ENCODE data around the gene ARHGAP4.

Gene ARHGAP4

DNA sequence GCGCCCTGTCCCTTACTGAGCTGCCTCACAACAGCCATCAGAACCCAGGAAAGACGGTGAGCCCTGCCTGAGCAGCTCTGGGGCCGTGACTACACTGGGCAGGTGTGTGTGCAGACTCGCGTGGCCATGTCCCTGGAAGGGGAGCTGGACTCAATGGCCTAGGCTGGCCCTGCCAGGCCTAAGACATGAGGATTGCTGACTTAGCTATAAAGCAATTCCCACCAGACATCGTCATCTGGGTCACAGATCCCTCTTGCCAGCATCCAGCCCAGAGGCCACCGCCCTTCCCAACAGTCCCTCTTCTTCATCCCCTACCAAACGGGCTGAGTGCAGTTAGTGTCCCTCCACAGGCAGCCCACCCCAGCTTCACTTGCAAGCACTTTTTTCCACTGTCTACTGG lies 5.1 kb upstream of the ARHGAP4 start:
- Histone ChIP-seq H3K9ac (ENCODE audit: low read depth, low read length) (no peak overlapping the region), H3K27ac (ENCODE audit: low read depth, low read length) (no peak overlapping the region)

DNA sequence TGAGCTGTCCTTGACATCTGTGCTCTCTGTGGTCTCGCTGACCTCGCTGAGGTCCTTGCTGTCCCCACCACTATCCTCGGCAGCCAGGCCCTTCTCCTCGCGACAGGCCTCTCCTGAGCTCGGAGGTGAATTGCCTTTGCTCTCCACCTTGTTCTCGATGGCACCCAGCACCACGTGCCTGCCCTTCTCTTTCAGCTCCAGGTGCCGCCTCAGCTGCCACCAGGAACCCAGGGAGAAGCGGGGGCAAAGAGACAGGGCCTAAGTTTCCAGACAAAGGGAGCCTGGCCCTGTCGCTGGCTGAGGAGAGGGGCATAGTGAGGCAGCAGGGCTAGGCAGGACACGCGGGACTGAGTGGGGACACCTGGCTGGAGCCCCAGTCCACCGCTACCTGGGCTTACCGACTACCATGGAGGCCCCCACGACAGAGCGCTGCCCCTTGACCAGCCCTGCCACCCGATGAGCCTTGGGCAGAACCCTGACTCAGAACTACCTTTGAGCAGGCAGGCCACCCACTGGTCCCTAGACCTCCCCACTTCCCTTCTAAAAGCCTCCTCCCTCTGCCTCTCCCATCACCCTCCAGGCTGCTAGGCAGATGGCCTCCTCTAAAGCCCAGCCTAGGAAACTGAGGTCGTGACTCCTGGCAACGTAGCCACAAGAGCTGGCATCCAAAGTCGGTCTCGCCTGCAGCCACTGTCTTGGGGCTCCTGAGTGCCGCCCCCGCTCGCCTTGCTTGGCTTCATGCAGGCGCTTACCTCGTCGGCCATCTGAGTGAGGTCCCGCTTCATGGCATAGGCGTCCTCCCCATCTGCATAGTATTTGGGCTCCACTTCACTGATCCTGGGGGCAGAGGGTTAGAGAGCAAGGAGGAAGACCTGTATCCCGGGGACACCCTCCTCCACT lies 4.2 kb upstream of the ARHGAP4 start:
- Histone ChIP-seq H3K4me1 (ENCODE audit: control insufficient read depth, insufficient read depth, low read length) (peaks cover 12% of the 10 kb centered on the region), H3K27me3 (ENCODE audit: control insufficient read depth, insufficient read depth, low read length) (no peaks in the 10 kb centered on the region), H3K27ac (ENCODE audit: low read depth, low read length) (no peak overlapping the region), H3K36me3 (ENCODE audit: control insufficient read depth, insufficient read depth, low read length) (peaks cover 25% of the 10 kb centered on the region), H3K9me3 (ENCODE audit: control insufficient read depth, insufficient read depth, low read length) (peaks cover 31% of the 10 kb centered on the region), H3K4me3 (ENCODE audit: low read depth, low read length) (no peak overlapping the region), H3K9ac (ENCODE audit: low read depth, low read length) (no peak overlapping the region)

More for the DNA sequence above, 5.1 kb upstream of the ARHGAP4 start:
- Histone ChIP-seq H3K4me3 (ENCODE audit: low read depth, low read length) (no peak overlapping the region), H3K9me3 (ENCODE audit: control insufficient read depth, insufficient read depth, low read length) (peaks cover 34% of the 10 kb centered on the region), H3K4me1 (ENCODE audit: control insufficient read depth, insufficient read depth, low read length) (peaks cover 9% of the 10 kb centered on the region; the same call in 1 of the 2 replicates), H3K36me3 (ENCODE audit: control insufficient read depth, insufficient read depth, low read length) (peaks cover 25% of the 10 kb centered on the region), H3K27me3 (ENCODE audit: control insufficient read depth, insufficient read depth, low read length) (no peaks in the 10 kb centered on the region)

DNA sequence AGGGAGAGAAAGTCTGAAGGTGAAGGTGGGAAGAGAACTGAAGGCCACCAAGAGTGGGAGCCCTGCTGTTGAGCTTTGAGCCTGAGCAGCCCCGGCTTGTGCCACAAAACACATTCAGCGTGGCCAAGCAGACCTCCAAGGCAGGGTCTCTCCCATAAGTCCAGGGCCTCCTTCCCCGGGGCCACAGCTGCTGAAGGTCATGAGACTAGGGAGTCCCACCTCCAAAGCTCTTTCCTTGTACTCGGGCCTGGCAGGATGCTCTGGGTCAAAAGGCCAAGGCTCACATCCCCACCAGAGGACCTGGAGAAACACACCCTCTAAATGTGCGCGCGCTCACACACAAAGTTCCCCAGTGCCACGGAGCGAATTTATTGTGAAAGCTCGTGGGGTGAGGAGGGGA lies 3.5 kb upstream of the ARHGAP4 start:
- H3K27ac ChIP-seq (ENCODE audit: low read depth, low read length): no peak overlapping the region
- no peak overlapping the region for H3K9ac ChIP-seq (ENCODE audit: low read depth, low read length)

DNA sequence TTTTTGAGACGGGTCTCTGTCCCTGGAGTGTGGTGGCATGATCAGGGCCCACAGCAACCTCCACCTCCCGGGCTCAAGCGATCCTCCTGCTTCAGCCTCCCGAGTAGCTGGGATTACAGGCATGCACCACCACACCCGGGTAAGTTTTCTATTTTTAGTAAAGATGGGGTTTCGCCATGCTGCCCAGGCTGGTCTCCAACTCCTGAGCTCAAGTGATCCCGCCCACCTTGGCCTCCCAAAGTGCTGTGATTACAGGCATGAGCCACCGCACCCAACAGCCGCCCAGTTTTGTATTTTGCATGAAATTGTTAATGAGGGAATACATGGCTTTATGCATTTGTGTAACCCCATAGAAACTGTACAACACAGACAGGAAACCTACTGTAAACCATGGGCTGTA lies 2.8 kb upstream of the ARHGAP4 start:
- Histone ChIP-seq H3K9ac (ENCODE audit: low read depth, low read length) (no peak overlapping the region), H3K4me1 (ENCODE audit: control insufficient read depth, insufficient read depth, low read length) (peaks cover 12% of the 10 kb centered on the region), H3K9me3 (ENCODE audit: control insufficient read depth, insufficient read depth, low read length) (peaks cover 27% of the 10 kb centered on the region), H3K27me3 (ENCODE audit: control insufficient read depth, insufficient read depth, low read length) (no peaks in the 10 kb centered on the region), H3K27ac (ENCODE audit: low read depth, low read length) (no peak overlapping the region), H3K36me3 (ENCODE audit: control insufficient read depth, insufficient read depth, low read length) (peaks cover 25% of the 10 kb centered on the region), H3K4me3 (ENCODE audit: low read depth, low read length) (no peak overlapping the region)

More for the DNA sequence above, 3.5 kb upstream of the ARHGAP4 start:
- no peak overlapping the region for H3K4me3 ChIP-seq (ENCODE audit: low read depth, low read length)
- peaks cover 25% of the 10 kb centered on the region for H3K36me3 ChIP-seq (ENCODE audit: control insufficient read depth, insufficient read depth, low read length)
- H3K4me1 ChIP-seq (ENCODE audit: control insufficient read depth, insufficient read depth, low read length): peaks cover 12% of the 10 kb centered on the region
- peaks cover 31% of the 10 kb centered on the region for H3K9me3 ChIP-seq (ENCODE audit: control insufficient read depth, insufficient read depth, low read length)
- H3K27me3 ChIP-seq (ENCODE audit: control insufficient read depth, insufficient read depth, low read length): no peaks in the 10 kb centered on the region

DNA sequence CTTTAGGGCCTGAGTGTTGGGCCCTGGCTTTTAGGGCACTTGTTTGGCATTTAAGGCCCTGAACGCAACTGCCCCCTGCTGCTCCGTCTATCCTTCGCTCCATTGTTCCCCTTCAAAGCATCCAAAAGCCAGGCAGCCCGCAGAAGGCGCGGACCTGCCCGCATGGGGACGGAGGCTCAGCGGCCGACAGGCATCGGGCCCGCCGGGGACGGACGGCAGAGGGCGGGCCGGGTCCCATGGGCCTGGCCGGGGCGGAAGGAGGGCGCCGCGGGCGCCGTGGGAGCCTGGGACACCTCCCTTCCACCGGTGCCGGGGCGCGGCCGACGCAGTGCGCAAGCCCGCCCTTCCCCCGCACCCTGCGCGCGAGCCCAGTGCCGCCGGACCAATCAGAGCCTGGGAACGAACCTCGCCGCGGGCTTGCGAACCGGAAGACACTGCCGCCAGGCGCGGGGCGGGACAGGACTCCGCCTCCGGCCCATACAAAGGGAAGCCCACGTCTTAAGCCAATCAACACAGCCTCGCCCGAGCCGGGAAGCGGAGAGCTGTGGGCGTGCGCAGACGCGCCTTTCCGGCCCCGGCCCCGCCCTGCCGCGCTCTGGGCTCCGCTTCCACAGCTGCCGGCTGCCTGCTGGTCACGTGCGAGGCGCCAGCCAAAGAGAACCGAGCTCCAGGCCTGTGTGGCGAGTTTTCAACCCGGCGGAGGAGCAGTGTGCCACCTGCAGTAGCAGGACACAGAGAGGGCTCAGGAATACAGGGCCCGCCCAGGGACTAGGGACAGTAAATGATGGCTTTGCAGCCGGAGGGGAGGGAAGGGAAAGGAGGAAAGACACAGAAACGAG lies 2.1 kb upstream of the ARHGAP4 start:
- Histone ChIP-seq H3K4me3 (ENCODE audit: low read depth, low read length) (peak overlapping the region; percentile 73), H3K27ac (ENCODE audit: low read depth, low read length) (peak overlapping the region; percentile 95), H3K9me3 (ENCODE audit: control insufficient read depth, insufficient read depth, low read length) (peaks cover 27% of the 10 kb centered on the region), H3K9ac (ENCODE audit: low read depth, low read length) (peak overlapping the region; percentile 78), H3K36me3 (ENCODE audit: control insufficient read depth, insufficient read depth, low read length) (peaks cover 25% of the 10 kb centered on the region), H3K27me3 (ENCODE audit: control insufficient read depth, insufficient read depth, low read length) (no peaks in the 10 kb centered on the region), H3K4me1 (ENCODE audit: control insufficient read depth, insufficient read depth, low read length) (peaks cover 12% of the 10 kb centered on the region)

DNA sequence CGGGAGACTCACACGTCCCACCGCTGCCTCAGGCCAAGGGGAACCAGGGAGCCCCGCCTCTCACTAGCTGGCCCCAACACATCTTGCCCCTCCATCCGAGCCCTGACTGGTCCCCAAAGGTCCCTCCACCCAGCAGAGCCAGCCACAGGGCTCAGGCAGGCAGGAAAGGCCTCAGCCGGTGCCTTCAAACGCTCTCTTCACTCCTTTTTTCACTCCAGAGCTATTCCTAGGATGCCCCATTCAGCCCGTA lies 1.5 kb upstream of the ARHGAP4 start:
- no peaks in the 10 kb centered on the region for H3K27me3 ChIP-seq (ENCODE audit: control insufficient read depth, insufficient read depth, low read length)
- H3K27ac ChIP-seq (ENCODE audit: low read depth, low read length): peak overlapping the region; percentile 95
- H3K9me3 ChIP-seq (ENCODE audit: control insufficient read depth, insufficient read depth, low read length): peaks cover 27% of the 10 kb centered on the region
- peak overlapping the region; percentile 78 for H3K9ac ChIP-seq (ENCODE audit: low read depth, low read length)
- peaks cover 23% of the 10 kb centered on the region for H3K36me3 ChIP-seq (ENCODE audit: control insufficient read depth, insufficient read depth, low read length)
- peak overlapping the region; percentile 73 for H3K4me3 ChIP-seq (ENCODE audit: low read depth, low read length)
- H3K4me1 ChIP-seq (ENCODE audit: control insufficient read depth, insufficient read depth, low read length): peaks cover 12% of the 10 kb centered on the region

DNA sequence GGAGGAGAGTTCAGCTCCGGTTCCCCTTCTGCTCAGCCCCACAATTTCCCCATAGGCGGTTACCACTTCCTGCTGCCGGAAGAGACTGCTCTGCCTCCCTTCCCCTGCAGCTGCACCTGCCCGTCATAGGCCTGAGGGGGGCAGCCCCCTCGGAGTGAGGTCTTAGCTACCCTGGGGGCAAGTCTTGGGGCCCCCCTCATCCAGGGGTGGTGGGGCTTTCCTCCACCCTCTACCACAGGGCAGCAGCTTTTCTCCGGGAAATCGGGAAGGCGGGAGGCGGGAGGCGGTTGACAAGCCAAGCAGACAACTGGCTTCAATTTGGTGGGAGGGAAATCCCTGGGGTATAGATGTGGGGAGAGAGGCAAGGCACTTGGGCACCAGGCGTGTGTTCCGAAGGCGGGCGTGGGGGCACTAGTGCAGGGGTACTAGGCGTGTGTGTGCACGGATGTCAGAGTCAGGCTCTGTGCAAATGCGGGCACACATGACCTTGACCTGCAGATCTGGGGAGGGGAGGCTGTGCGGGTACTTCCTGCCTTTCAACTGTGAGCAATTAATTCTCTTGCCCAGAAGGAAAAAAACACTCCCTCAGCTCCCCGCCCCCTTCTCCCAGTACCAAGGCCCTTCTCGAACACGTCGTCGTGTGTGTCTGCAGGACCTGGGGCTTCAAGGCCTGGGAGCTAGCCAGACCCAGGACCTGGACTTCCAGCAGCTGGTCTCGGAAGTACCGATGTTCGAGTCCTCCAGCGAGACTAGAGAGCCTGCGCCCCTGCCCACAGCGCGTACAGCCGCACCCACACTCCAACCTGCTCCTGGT lies 1.0 kb upstream of the ARHGAP4 start:
- Histone ChIP-seq H3K9ac (ENCODE audit: low read depth, low read length) (peak overlapping the region; percentile 78; the same call in 1 of the 2 replicates), H3K27ac (ENCODE audit: low read depth, low read length) (peak overlapping the region; percentile 95), H3K36me3 (ENCODE audit: control insufficient read depth, insufficient read depth, low read length) (peaks cover 18% of the 10 kb centered on the region), H3K4me1 (ENCODE audit: control insufficient read depth, insufficient read depth, low read length) (peaks cover 12% of the 10 kb centered on the region), H3K4me3 (ENCODE audit: low read depth, low read length) (peak overlapping the region; percentile 73), H3K9me3 (ENCODE audit: control insufficient read depth, insufficient read depth, low read length) (peaks cover 24% of the 10 kb centered on the region), H3K27me3 (ENCODE audit: control insufficient read depth, insufficient read depth, low read length) (no peaks in the 10 kb centered on the region)

DNA sequence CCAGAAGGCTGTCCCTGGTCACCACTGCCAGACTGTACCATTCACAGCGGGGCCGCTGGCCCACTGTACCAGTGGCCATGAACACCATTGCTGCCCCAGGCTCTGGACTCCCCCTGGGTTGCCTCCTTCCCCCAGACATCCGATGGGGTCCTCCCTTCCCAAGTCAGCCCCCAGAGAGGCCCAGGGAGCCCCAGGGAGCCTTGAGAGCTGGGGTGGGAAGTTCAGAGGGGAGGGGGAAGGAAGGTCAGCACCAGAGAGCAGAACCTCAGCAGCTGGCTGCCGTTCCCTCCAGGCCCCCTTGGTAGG lies 441 bp upstream of the ARHGAP4 start:
- Histone ChIP-seq H3K9ac (ENCODE audit: low read depth, low read length) (no peak overlapping the region), H3K27me3 (ENCODE audit: control insufficient read depth, insufficient read depth, low read length) (no peaks in the 10 kb centered on the region), H3K4me1 (ENCODE audit: control insufficient read depth, insufficient read depth, low read length) (peaks cover 12% of the 10 kb centered on the region), H3K27ac (ENCODE audit: low read depth, low read length) (peak overlapping the region; percentile 95), H3K9me3 (ENCODE audit: control insufficient read depth, insufficient read depth, low read length) (peaks cover 22% of the 10 kb centered on the region), H3K4me3 (ENCODE audit: low read depth, low read length) (peak overlapping the region; percentile 73; the same call in 1 of the 2 replicates), H3K36me3 (ENCODE audit: control insufficient read depth, insufficient read depth, low read length) (peaks cover 13% of the 10 kb centered on the region; the same call in 1 of the 2 replicates)

DNA sequence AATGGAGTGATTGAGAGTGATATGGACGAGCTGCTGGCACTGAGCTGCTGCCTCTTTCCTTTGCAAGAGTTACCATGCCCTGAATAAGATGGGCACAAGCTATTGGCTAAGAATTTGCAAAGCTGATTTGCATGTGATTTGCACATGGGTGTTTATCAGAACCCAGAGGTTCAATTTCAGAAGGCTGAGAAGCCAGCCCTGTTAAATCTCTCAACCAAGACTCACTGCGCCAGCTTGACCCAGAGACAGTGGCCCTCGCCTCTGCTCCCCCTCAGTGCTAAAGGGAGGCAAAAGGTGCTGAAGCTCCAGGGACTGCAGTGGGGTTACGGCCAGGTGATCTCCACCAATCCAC lies 701 bp downstream of the ARHGAP4 start:
- 0 out of 2 replicates have a peak, but pooled peaks cover 3% of the 10 kb centered on the region for H3K36me3 ChIP-seq (ENCODE audit: control insufficient read depth, insufficient read depth, low read length)
- H3K27ac ChIP-seq (ENCODE audit: low read depth, low read length): peak overlapping the region; percentile 45
- peaks cover 12% of the 10 kb centered on the region for H3K4me1 ChIP-seq (ENCODE audit: control insufficient read depth, insufficient read depth, low read length)
- H3K4me3 ChIP-seq (ENCODE audit: low read depth, low read length): peak overlapping the region; percentile 73
- H3K27me3 ChIP-seq (ENCODE audit: control insufficient read depth, insufficient read depth, low read length): no peaks in the 10 kb centered on the region
- peaks cover 21% of the 10 kb centered on the region for H3K9me3 ChIP-seq (ENCODE audit: control insufficient read depth, insufficient read depth, low read length)
- H3K9ac ChIP-seq (ENCODE audit: low read depth, low read length): no peak overlapping the region

DNA sequence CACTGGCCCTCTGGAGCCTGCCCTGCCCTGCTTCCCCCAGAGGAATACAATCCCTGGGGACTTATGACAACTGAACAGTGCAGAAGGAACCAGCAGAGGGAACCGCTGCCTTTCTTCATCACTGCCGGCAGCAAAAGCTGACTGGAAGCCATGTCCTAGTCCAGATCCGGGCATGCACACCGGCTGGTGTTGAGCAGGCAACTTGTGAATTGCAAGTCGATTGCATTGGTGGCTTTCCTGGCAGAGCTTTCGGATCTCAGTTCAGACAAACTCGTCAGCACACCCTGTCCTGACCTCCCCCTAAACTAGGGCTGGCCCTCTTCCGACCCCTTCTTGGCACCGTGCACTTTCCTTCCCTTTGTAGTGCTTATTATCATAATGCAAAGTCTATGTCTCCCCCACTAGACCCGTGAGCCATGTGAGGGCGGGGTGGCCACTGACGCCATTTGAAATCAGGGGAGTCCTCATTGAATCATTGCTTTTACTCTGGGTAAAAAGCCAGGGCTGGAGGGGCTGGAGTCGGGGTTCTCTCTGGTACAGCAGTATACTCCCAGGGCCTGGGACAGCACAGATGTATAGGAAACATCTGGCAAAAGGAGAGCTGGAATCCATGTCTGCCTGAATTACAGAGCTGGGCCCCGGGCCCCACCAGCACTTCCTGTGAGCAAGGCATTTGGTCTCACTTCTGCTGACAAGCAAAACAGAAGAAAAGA lies 1.8 kb downstream of the ARHGAP4 start:
- Histone ChIP-seq H3K27ac (ENCODE audit: low read depth, low read length) (no peak overlapping the region), H3K4me1 (ENCODE audit: control insufficient read depth, insufficient read depth, low read length) (peaks cover 12% of the 10 kb centered on the region), H3K9ac (ENCODE audit: low read depth, low read length) (no peak overlapping the region), H3K9me3 (ENCODE audit: control insufficient read depth, insufficient read depth, low read length) (peaks cover 14% of the 10 kb centered on the region), H3K27me3 (ENCODE audit: control insufficient read depth, insufficient read depth, low read length) (no peaks in the 10 kb centered on the region), H3K36me3 (ENCODE audit: control insufficient read depth, insufficient read depth, low read length) (no peaks in the 10 kb centered on the region), H3K4me3 (ENCODE audit: low read depth, low read length) (no peak overlapping the region)

All from HUES48 (cell line).